Gastroesophageal sphincter (tissue), 4 donors: ENCODE data around the gene TRAM2. TPM values are rescaled to one million over a fixed set of nuclear protein-coding genes. Genes with fewer than 3 reads are reported as not detected.
A peak's percentile ranks its signal among the peaks of the same experiment; 100 is the strongest.

ENCODE experiments used
- ATAC-seq: fragments of 150-250 bp; one replicate; pipeline ENCODE4 v1.9.1; 2016; ENCODE audit warnings: mild to moderate bottlenecking, moderate library complexity
- H3K27ac ChIP-seq, 4 donors: fragments of 200-600 bp; sonication (generic) in 3 of 4; 1 replicate in 3 of 4; 2 replicates in 1 of 4; pipeline ENCODE4 v1.5.1; 2016 to 2019
- H3K27me3 ChIP-seq: fragments of 200-600 bp; sonication (generic); one replicate; pipeline ENCODE4 v1.5.1; 2019
- H3K36me3 ChIP-seq, 2 donors: fragments of 200-600 bp; sonication (generic); one replicate each; pipeline ENCODE4 v1.5.1; 2019; ENCODE audit warnings: control low read depth in 1 of 2
- H3K4me1 ChIP-seq, 3 donors: fragments of 200-600 bp; sonication (generic); 1 replicate in 2 of 3; 2 replicates in 1 of 3; pipeline ENCODE4 v1.5.1; 2016 to 2019; ENCODE audit warnings: control low read depth in 2 of 3
- H3K4me3 ChIP-seq, 2 donors: fragments of 200-600 bp; sonication (generic); one replicate each; pipeline ENCODE4 v1.5.1; 2019; ENCODE audit warnings: mild to moderate bottlenecking in 1 of 2, moderate library complexity in 1 of 2
- H3K9me3 ChIP-seq, 3 donors: fragments of 200-600 bp; sonication (generic); one replicate each; pipeline ENCODE4 v1.5.1; 2017 to 2019; ENCODE audit warnings: control low read depth in 2 of 3
- EP300 ChIP-seq: sonication (generic); formaldehyde crosslinking; IDR thresholded peaks from one replicate; pipeline ENCODE4 v1.6.1; 2017; ENCODE audit warnings: antibody characterized with exemption, mild to moderate bottlenecking
- POLR2A ChIP-seq, 2 donors: fragments of 450-650 bp; IDR thresholded peaks; one replicate each; pipeline ENCODE4 v1.6.1; 2017; ENCODE audit warnings: antibody characterized with exemption in 2 of 2, mild to moderate bottlenecking in 2 of 2, moderate library complexity in 1 of 2
- POLR2AphosphoS5 ChIP-seq: sonication (generic); formaldehyde crosslinking; IDR thresholded peaks from one replicate; pipeline ENCODE4 v1.6.1; 2017; ENCODE audit warnings: antibody characterized with exemption
- WGBS, 2 donors: methylation state at CpG; one replicate each; pipeline ENCODE4 v1.1.5; 2018; ENCODE audit warnings: low coverage in 1 of 2; 5-methylcytosine and 5-hydroxymethylcytosine counted together
- total RNA-seq, 4 donors: library from RNA; depleted of rRNA; stranded (reverse); fragments of >200 nt; gene quantifications; one replicate each; pipeline ENCODE4 v1.1.0, GENCODE V29; 2016
- TF ChIP-seq, protein P1 (sequence below), 4 experiments: fragments of 200-600 bp in 2 of 4; fragments of 450-650 bp in 2 of 4; sonication (generic) in 1 of 4; IDR thresholded peaks; one replicate each; pipeline ENCODE4 v1.5.1; 2017 to 2019; ENCODE audit warnings: antibody characterized with exemption in 4 of 4, mild to moderate bottlenecking in 2 of 4, moderate library complexity in 2 of 4

TRAM2 gene
- total RNA-seq, 4 donors from 2014 or later, result 16.7 to 34.2 (median 25.0) TPM

DNA sequence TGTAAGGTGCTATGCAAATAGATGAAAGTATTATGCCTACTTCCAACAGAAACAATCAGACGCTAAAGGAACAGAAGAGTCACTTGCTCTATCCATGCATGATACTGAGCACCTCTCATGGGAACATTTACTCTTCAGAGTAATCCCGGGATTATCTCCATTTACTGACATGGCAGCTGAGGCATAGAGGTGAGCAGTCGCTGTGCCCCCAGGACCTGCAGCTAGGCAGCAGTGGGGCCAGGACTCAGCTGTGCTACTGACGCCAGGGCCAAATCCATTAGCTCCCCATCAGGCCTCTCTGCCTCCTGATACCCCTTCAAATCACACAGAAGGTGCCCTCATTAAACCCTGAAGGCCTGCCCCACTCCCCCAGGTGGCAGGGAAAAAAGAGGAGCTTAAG, 51.9 kb downstream of the TRAM2 start:
- WGBS, 2 donors, result 100% methylated on average over 1 of the region's 4 CpGs; no CpG with 5 or more reads in 1 of the 2 donors
- H3K27me3 ChIP-seq, result no peaks in the 10 kb centered on the region
- TF ChIP-seq POLR2AphosphoS5, result no peak
- no peak for TF ChIP-seq POLR2A (IDR thresholded peaks at IDR 0.05)
- TF ChIP-seq, protein P1, sequence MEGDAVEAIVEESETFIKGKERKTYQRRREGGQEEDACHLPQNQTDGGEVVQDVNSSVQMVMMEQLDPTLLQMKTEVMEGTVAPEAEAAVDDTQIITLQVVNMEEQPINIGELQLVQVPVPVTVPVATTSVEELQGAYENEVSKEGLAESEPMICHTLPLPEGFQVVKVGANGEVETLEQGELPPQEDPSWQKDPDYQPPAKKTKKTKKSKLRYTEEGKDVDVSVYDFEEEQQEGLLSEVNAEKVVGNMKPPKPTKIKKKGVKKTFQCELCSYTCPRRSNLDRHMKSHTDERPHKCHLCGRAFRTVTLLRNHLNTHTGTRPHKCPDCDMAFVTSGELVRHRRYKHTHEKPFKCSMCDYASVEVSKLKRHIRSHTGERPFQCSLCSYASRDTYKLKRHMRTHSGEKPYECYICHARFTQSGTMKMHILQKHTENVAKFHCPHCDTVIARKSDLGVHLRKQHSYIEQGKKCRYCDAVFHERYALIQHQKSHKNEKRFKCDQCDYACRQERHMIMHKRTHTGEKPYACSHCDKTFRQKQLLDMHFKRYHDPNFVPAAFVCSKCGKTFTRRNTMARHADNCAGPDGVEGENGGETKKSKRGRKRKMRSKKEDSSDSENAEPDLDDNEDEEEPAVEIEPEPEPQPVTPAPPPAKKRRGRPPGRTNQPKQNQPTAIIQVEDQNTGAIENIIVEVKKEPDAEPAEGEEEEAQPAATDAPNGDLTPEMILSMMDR (IDR thresholded peaks at IDR 0.05), result no peak
- TF ChIP-seq EP300, result no peak
- H3K27ac ChIP-seq, result no peak overlapping the region
- no peaks in the 10 kb centered on the region for H3K36me3 ChIP-seq
- no peak for ATAC-seq
- H3K4me1 ChIP-seq, result peaks cover 7 to 39% (median 12%) of the 10 kb centered on the region in 3 donors
- no peak overlapping the region for H3K4me3 ChIP-seq
- no peaks in the 10 kb centered on the region for H3K9me3 ChIP-seq

DNA sequence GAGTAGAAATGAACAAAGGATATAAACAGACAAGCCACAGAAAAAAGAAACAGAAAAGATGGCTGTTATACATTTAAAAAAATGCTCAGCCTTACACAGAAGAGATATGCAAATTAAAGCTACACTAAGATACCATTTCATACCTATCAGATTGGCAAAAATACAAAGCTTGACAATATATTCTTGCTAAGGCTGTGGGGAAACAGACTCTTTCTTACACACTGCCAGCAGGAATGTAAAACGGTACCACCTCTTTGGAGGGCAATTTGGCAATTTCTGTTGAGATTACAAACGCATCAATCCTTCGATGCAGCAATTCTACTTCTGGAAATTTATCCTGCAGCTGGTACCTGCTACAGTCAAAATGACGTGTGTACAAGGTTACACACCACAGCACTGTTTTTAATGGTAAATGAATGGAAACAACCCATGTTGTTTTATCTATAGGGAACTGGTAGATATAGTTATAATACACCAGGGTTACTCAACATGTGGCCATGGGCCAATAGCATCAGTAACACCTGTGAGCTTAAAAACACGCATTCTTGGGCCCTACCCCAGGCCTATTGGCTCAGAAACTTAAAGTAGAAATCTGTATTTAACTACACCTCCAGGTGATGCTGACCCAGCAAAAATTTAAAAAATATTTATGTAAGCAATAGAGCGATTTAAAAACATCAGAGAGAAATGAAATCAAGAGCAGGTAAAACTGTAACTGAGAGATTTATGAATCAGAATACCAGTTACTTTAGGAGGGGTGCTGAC, 53.3 kb downstream of the TRAM2 start:
- Histone ChIP-seq H3K36me3 (no peaks in the 10 kb centered on the region), H3K4me1 (peaks cover 7 to 49% (median 12%) of the 10 kb centered on the region in 3 donors), H3K4me3 (no peak overlapping the region), H3K27ac (peak overlapping the region in 2 of 4 donors; percentile 70 to 74), H3K27me3 (no peaks in the 10 kb centered on the region), H3K9me3 (no peaks in the 10 kb centered on the region)
- TF ChIP-seq POLR2A (IDR thresholded peaks at IDR 0.05) (no peak), POLR2AphosphoS5 (no peak), EP300 (no peak)
- TF ChIP-seq, protein P1 (IDR thresholded peaks at IDR 0.05), result no peak
- WGBS, 2 donors, result 63 to 100% methylated on average over 1 to 6 of the region's 6 CpGs
- no peak for ATAC-seq

DNA sequence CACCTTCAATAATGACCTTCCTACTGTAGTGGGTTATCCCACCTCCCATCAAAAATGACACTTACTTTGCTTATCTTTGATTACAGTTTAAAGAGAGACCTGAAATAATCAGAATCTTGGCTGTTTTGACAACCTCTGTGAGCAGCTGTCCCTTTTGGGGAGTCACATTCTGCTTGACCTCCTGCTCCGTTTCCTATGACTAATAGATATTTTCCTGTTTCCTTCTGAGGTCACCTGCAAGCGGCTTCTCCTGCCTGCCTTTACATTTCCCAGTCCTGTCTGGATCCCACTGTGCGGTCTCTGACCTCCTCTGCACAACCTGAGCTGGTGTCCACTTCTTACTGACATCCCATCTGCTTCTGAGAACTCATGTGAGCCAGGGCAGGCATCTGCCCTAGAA, 54.2 kb downstream of the TRAM2 start:
- WGBS, 2 donors, result 60% methylated on average over 3 of the region's 3 CpGs; no CpG with 5 or more reads in 1 of the 2 donors
- Histone ChIP-seq H3K36me3 (no peaks in the 10 kb centered on the region), H3K27me3 (no peaks in the 10 kb centered on the region), H3K27ac (peak overlapping the region; percentile 57 to 74 (median 69)), H3K4me1 (peaks cover 11 to 58% (median 20%) of the 10 kb centered on the region in 3 donors), H3K9me3 (no peaks in the 10 kb centered on the region), H3K4me3 (no peak overlapping the region)
- TF ChIP-seq POLR2A (IDR thresholded peaks at IDR 0.05), result no peak
- TF ChIP-seq POLR2AphosphoS5, result peak; percentile 38
- ATAC-seq, result peak; percentile 37

DNA sequence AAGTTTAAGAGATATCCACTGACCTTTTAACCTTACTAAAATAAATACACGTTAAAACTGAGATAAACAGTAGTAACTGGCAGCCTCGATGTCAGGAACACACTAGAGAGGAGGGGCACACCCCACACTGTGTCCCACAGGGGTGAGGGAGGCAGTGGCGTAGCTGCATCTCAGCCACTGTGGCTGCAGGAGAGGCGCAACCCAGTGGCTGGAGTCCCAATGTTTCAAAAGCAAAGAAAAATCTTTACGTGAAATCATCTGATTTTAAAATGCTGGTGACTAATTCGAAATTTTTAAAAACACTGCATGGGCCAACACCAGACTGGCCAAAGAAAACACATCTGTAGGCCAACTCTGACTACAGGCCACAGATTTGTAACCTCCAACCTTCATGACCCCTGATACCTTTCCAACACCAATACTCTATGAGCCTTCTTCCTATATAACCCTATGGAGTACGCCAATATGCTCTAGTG, 54.7 kb downstream of the TRAM2 start:
- 16 to 23% methylated on average over 6 to 7 of the region's 7 CpGs for WGBS, 2 donors
- no peaks in the 10 kb centered on the region for H3K9me3 ChIP-seq
- TF ChIP-seq, protein P1 (IDR thresholded peaks at IDR 0.05), result no peak
- no peak for TF ChIP-seq POLR2A (IDR thresholded peaks at IDR 0.05)
- peak; percentile 66 for TF ChIP-seq POLR2AphosphoS5
- H3K4me1 ChIP-seq, result peaks cover 11 to 63% (median 23%) of the 10 kb centered on the region in 3 donors
- ATAC-seq, result peak; percentile 77
- no peak overlapping the region for H3K4me3 ChIP-seq
- no peaks in the 10 kb centered on the region for H3K36me3 ChIP-seq
- H3K27me3 ChIP-seq, result no peaks in the 10 kb centered on the region
- H3K27ac ChIP-seq, result peak overlapping the region; percentile 57 to 74 (median 69)

DNA sequence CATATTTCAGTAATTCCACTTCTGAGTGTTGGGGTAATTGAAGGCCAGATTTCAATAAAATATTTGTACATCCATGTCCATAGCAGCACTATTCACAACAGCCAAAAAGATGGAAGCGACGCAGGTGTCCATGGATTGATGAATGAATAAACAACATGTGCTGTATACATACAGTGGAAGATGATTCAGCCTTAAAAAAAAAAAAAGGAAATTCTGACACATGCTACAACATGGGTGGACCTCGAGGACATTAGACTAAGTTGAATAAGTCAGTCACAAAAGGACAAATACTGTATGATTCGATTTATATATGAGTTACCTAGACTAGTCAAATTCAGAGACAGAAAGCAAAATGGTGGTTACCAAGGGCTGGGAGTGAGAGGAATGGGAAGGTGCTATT, 57.2 kb downstream of the TRAM2 start:
- H3K4me1 ChIP-seq, result peaks cover 11 to 89% (median 29%) of the 10 kb centered on the region in 3 donors
- H3K27me3 ChIP-seq, result no peaks in the 10 kb centered on the region
- no peak for ATAC-seq
- H3K4me3 ChIP-seq, result no peak overlapping the region
- WGBS, 2 donors, result 50 to 76% methylated on average over 2 to 4 of the region's 4 CpGs
- TF ChIP-seq, protein P1 (IDR thresholded peaks at IDR 0.05), result no peak
- TF ChIP-seq EP300 (no peak), POLR2AphosphoS5 (no peak), POLR2A (IDR thresholded peaks at IDR 0.05) (no peak)
- H3K9me3 ChIP-seq, result no peaks in the 10 kb centered on the region
- H3K36me3 ChIP-seq, result peaks cover 0 to 21% of the 10 kb centered on the region in 2 donors
- no peak overlapping the region for H3K27ac ChIP-seq
